Endometrial microvascular endothelial cells (primary cell): ENCODE results near the gene GPR162. TPM values are rescaled to one million over a fixed set of nuclear protein-coding genes. Genes with fewer than 3 reads are reported as not detected.

Experiments used
- in situ Hi-C: cut with HindIII; loops from 2 replicates; pipeline ENCODE4 v1.10.0; 2017; ENCODE audit warnings: low sequenced_read_pairs, low pct_unique_long_range_greater_than_20kb; ENCODE audit errors: inconsistent ontology term
- total RNA-seq: library from RNA; depleted of rRNA; stranded (reverse); fragments of >200 nt; gene quantifications from one replicate; pipeline ENCODE4 v1.2.3, GENCODE V29; 2015; ENCODE audit errors: inconsistent ontology term

Gene GPR162
- total RNA-seq, 1 donor from 2014 or later: 0.19 TPM

- in situ Hi-C loops: no loop called here
These were observed 37.3 kb upstream of the GPR162 start for GRCh38 chr12:6784296-6784695.

- in situ Hi-C loops: no loop called here
These were observed 36.9 kb upstream of the GPR162 start for GRCh38 chr12:6784761-6785160.

- in situ Hi-C loops: no loop called here
These were observed 35.1 kb upstream of the GPR162 start for GRCh38 chr12:6786416-6787094.

- in situ Hi-C loops: no loop called here
These were observed 34.3 kb upstream of the GPR162 start for GRCh38 chr12:6787309-6787708.

GRCh38 chr12:6788972-6789924 is 32.4 kb upstream of the GPR162 start, which contains the start of gene CD4:
Gene CD4 (plus strand): TSS chr12:6789528. CDS start chr12:6800139, 10,611 bp downstream.
- in situ Hi-C loops: no loop called here

- in situ Hi-C loops: loop anchor here (10.0 kb wide), 1 partner anchor 66 kb away; the partner anchor contains the start of gene COPS7A
These were observed 31.0 kb upstream of the GPR162 start for GRCh38 chr12:6790496-6791150.

- in situ Hi-C loops: loop anchor here (10.0 kb wide), 1 partner anchor 67 kb away; the partner anchor contains the start of gene COPS7A
These were observed 29.6 kb upstream of the GPR162 start for GRCh38 chr12:6791931-6792520.

GRCh38 chr12:6792522-6793201 is 29.0 kb upstream of the GPR162 start:
- in situ Hi-C loops: loop anchor here (10.0 kb wide), 1 partner anchor 68 kb away; the partner anchor contains the start of gene COPS7A

GRCh38 chr12:6795088-6795487 is 26.5 kb upstream of the GPR162 start:
- in situ Hi-C loops: loop anchor here (10.0 kb wide), 1 partner anchor 70 kb away; the partner anchor contains the start of gene COPS7A

GRCh38 chr12:6796576-6796975 is 25.0 kb upstream of the GPR162 start:
- in situ Hi-C loops: loop anchor here (10.0 kb wide), 1 partner anchor 72 kb away; the partner anchor contains the start of gene COPS7A

GRCh38 chr12:6799147-6799546 is 22.5 kb upstream of the GPR162 start:
- in situ Hi-C loops: loop anchor here (10.0 kb wide), 1 partner anchor 74 kb away; the partner anchor contains the start of gene COPS7A

GRCh38 chr12:6807170-6807569 is 14.5 kb upstream of the GPR162 start:
- in situ Hi-C loops: no loop called here

GRCh38 chr12:6809056-6809455 is 12.6 kb upstream of the GPR162 start:
- in situ Hi-C loops: no loop called here

GRCh38 chr12:6810758-6811157 is 10.9 kb upstream of the GPR162 start:
- in situ Hi-C loops: no loop called here

- in situ Hi-C loops: no loop called here
These were observed 8.3 kb upstream of the GPR162 start for GRCh38 chr12:6813363-6813762.

- in situ Hi-C loops: no loop called here
These were observed 5.0 kb upstream of the GPR162 start for GRCh38 chr12:6816598-6816997.

GRCh38 chr12:6817098-6817497 is 4.5 kb upstream of the GPR162 start:
- in situ Hi-C loops: no loop called here

- in situ Hi-C loops: no loop called here
These were observed 3.9 kb upstream of the GPR162 start for GRCh38 chr12:6817662-6818157.
